Uterus (tissue), 4 donors: ENCODE results near the gene TTLL13. TPM values are rescaled to one million over a fixed set of nuclear protein-coding genes. Genes with fewer than 3 reads are reported as not detected.

ENCODE experiments used
- DNase-seq, 2 donors: peaks; one replicate each; pipeline ENCODE4 v3.0.0-alpha.2; 2019 to 2020
- H3K27ac ChIP-seq, 2 donors: fragments of 200-600 bp; sonication (generic); 1 replicate in 1 of 2; 2 replicates in 1 of 2; pipeline ENCODE4 v1.5.1; 2016 to 2018
- H3K27me3 ChIP-seq, 2 donors: fragments of 200-600 bp; sonication (generic); one replicate each; pipeline ENCODE4 v1.5.1; 2018 to 2019; ENCODE audit warnings: control low read depth in 1 of 2
- H3K36me3 ChIP-seq, 2 donors: fragments of 200-600 bp; sonication (generic); one replicate each; pipeline ENCODE4 v1.5.1; 2019; ENCODE audit warnings: control low read depth in 1 of 2
- H3K4me1 ChIP-seq, 2 donors: fragments of 200-600 bp; sonication (generic); one replicate each; pipeline ENCODE4 v1.5.1; 2018 to 2019; ENCODE audit warnings: control low read depth in 1 of 2
- H3K4me3 ChIP-seq, 2 donors: fragments of 200-600 bp; sonication (generic); 1 replicate in 1 of 2; 2 replicates in 1 of 2; pipeline ENCODE4 v1.5.1; 2018 to 2019; ENCODE audit warnings: mild to moderate bottlenecking in 1 of 2
- H3K9me3 ChIP-seq, 2 donors: fragments of 200-600 bp; sonication (generic); one replicate each; pipeline ENCODE4 v1.5.1; 2019; ENCODE audit warnings: control low read depth in 1 of 2
- CTCF ChIP-seq, 4 experiments: fragments of 200-600 bp in 2 of 4; fragments of 450-650 bp in 2 of 4; sonication (generic) in 2 of 4; IDR thresholded peaks; one replicate each; pipeline ENCODE4 v1.5.1; 2016 to 2019; ENCODE audit warnings: antibody characterized with exemption in 4 of 4, mild to moderate bottlenecking in 2 of 4, moderate library complexity in 1 of 4
- POLR2A ChIP-seq, 2 donors: fragments of 450-650 bp; IDR thresholded peaks; one replicate each; pipeline ENCODE4 v1.6.1; 2016; ENCODE audit warnings: antibody characterized with exemption in 2 of 2, mild to moderate bottlenecking in 1 of 2, moderate library complexity in 1 of 2
- intact Hi-C: fragments of 100-400 bp; cut with DNase I; formaldehyde crosslinking; loops from one replicate; pipeline ENCODE4 v1.15.1; 2023; ENCODE audit warnings: low total_unique reads
- total RNA-seq, 4 donors: library from RNA; depleted of rRNA in 3 of 4; stranded (reverse); fragments of >200 nt in 3 of 4; gene quantifications; one replicate each; pipeline versions ENCODE4 v1.1.0 to v1.2.4, GENCODE V29; 2014 to 2023
- donor health status: DM: yes; HTN: yes; CAD: no.

Gene TTLL13
- total RNA-seq, 4 donors from 2014 or later = 0.41 TPM; not detected in 3

DNA sequence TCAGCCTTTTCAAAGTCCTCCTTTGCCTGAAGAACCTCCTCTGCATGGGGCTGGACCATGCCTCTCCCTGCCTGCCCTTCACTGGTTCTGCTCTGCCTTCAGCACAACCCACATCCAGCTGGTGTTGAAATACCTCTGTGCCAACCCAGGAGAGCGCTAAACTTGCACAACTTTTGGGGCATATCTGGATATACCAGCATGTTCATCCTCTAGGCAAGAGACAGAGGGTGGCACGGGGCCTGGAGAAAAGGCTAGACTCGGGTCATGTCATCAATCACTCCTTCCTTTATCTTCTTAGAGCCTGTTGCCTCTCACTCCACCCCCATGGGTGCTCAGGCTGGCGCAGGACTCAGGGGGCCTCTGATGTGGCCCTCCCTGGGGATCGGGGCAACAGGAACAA lies 43.5 kb upstream of the TTLL13 start:
- Histone ChIP-seq H3K36me3 (no peaks in the 10 kb centered on the region), H3K4me1 (peaks cover 0 to 5% of the 10 kb centered on the region in 2 donors), H3K9me3 (no peaks in the 10 kb centered on the region), H3K4me3 (no peak overlapping the region), H3K27ac (no peak overlapping the region), H3K27me3 (no peaks in the 10 kb centered on the region)
- intact Hi-C loops = no loop called here
- TF ChIP-seq POLR2A (IDR thresholded peaks at IDR 0.05) (no peak), CTCF (IDR thresholded peaks at IDR 0.05) (no peak)
- DNase-seq = no peak

DNA sequence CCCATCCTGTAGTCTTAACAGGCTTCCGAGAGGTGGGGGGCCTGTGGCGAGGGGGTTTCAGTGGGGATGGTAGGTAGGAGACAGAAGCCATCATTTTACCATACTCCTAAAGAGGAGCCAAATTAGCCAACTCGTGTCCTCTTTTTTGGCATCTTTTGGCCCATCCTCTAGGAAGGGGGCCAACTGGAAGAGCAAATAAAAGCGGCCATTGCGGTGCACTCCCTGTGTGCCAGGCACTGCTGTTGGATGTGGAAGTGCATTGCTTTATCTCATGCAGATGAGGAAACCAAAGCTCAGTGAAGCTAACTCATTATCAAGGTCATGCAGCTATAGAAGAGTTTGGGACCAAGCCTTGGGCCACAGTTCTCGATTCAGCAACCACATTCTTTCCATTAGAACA lies 42.1 kb upstream of the TTLL13 start:
- no peak for TF ChIP-seq POLR2A (IDR thresholded peaks at IDR 0.05)
- TF ChIP-seq CTCF (IDR thresholded peaks at IDR 0.05) = no peak
- Histone ChIP-seq H3K36me3 (no peaks in the 10 kb centered on the region), H3K27ac (no peak overlapping the region), H3K4me3 (no peak overlapping the region), H3K9me3 (no peaks in the 10 kb centered on the region), H3K27me3 (no peaks in the 10 kb centered on the region), H3K4me1 (peaks cover 0 to under 1% of the 10 kb centered on the region in 2 donors)
- intact Hi-C loops = no loop called here
- no peak for DNase-seq

- H3K36me3 ChIP-seq = no peaks in the 10 kb centered on the region
- H3K4me1 ChIP-seq = no peaks in the 10 kb centered on the region
- H3K27ac ChIP-seq = no peak overlapping the region
- no peaks in the 10 kb centered on the region for H3K9me3 ChIP-seq
- no peak overlapping the region for H3K4me3 ChIP-seq
- DNase-seq = no peak
- no peaks in the 10 kb centered on the region for H3K27me3 ChIP-seq
- intact Hi-C loops = no loop called here
- TF ChIP-seq CTCF (IDR thresholded peaks at IDR 0.05) (no peak), POLR2A (IDR thresholded peaks at IDR 0.05) (no peak)
These were observed 41.0 kb upstream of the TTLL13 start for GRCh38 chr15:90208356-90208755.

DNA sequence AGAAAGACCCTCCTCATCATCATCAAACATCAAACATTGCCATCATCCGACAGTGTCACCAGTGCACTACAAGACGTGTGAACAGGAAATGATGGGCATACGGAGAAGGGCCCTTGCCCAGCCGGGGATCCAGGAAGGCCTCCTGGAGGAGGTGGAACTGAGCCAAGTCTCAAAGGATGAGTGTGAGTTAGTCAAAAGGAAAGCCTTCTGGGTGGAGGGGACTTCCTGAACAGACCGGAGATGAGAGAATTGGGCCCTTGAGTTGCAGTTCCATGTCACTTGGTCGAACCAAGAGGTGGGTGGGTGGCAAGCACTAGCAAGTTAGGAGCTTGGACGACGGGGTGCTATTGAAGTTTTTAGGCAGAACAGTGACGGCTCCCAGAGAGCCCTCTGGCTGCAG lies 39.8 kb upstream of the TTLL13 start:
- no peak overlapping the region for H3K4me3 ChIP-seq
- no peaks in the 10 kb centered on the region for H3K36me3 ChIP-seq
- intact Hi-C loops = no loop called here
- H3K9me3 ChIP-seq = no peaks in the 10 kb centered on the region
- no peaks in the 10 kb centered on the region for H3K27me3 ChIP-seq
- no peak for TF ChIP-seq CTCF (IDR thresholded peaks at IDR 0.05)
- TF ChIP-seq POLR2A (IDR thresholded peaks at IDR 0.05) = no peak
- no peak for DNase-seq
- H3K4me1 ChIP-seq = no peaks in the 10 kb centered on the region
- no peak overlapping the region for H3K27ac ChIP-seq

GRCh38 chr15:90210593-90210992 lies 38.8 kb upstream of the TTLL13 start:
- Histone ChIP-seq H3K36me3 (no peaks in the 10 kb centered on the region), H3K4me1 (no peaks in the 10 kb centered on the region), H3K27me3 (no peaks in the 10 kb centered on the region), H3K27ac (no peak overlapping the region), H3K4me3 (no peak overlapping the region), H3K9me3 (no peaks in the 10 kb centered on the region)
- intact Hi-C loops = no loop called here
- DNase-seq = no peak
- TF ChIP-seq CTCF (IDR thresholded peaks at IDR 0.05) (no peak), POLR2A (IDR thresholded peaks at IDR 0.05) (no peak)
